HEK293 (cell line): ENCODE data around the gene ZFP57.

ENCODE experiments used
- CTCF ChIA-PET: fragments of 350-600 bp; formaldehyde crosslinking; extraction: SDS; loops from one replicate; lab custom pipeline; 2021; ENCODE audit warnings: antibody characterized with exemption; lab: Yijun Ruan, JAX
- POLR2A ChIA-PET: fragments of 300-600 bp; formaldehyde crosslinking; extraction: SDS; loops from one replicate; lab custom pipeline; 2020; ENCODE audit warnings: antibody characterized with exemption, inconsistent platforms; lab: Yijun Ruan, JAX
- H3K27ac ChIP-seq: fragments of 200-500 bp; sonication (Bioruptor generic); 2 replicates; pipeline ENCODE4 v1.5.1; 2014; ENCODE audit warnings: low read depth, low read length, control low read depth, inconsistent platforms; ENCODE audit errors: extremely low read depth
- H3K36me3 ChIP-seq, 2 experiments: fragments of 200-500 bp in 1 of 2; sonication (Bioruptor generic) in 1 of 2; 1 replicate in 1 of 2; 2 replicates in 1 of 2; pipeline ENCODE4 v1.5.1; 2014 to 2017; ENCODE audit warnings: inconsistent platforms in 2 of 2, low read length in 2 of 2; ENCODE audit not compliant: control insufficient read depth in 2 of 2, insufficient read depth in 1 of 2
- H3K4me1 ChIP-seq: fragments of 200-500 bp; sonication (Bioruptor generic); 2 replicates; pipeline ENCODE4 v1.5.1; 2014; ENCODE audit warnings: mild to moderate bottlenecking, low read length, inconsistent platforms; ENCODE audit not compliant: control insufficient read depth, insufficient read depth
- H3K4me3 ChIP-seq: 2 replicates; pipeline ENCODE4 v1.5.1; 2011; ENCODE audit warnings: low read depth, mild to moderate bottlenecking, control low read depth, low read length, moderate library complexity
- H3K9me3 ChIP-seq: fragments of 200-500 bp; sonication (Bioruptor generic); 2 replicates; pipeline ENCODE4 v1.5.1; 2014; ENCODE audit warnings: low read depth, low read length, inconsistent platforms; ENCODE audit not compliant: control insufficient read depth, insufficient read depth
- CTCF ChIP-seq: fragments of 450-650 bp; formaldehyde crosslinking; IDR thresholded peaks from 2 replicates; pipeline ENCODE4 v1.5.1; 2016; ENCODE audit warnings: missing biosample characterization, missing genetic modification characterization
- GLIS1 ChIP-seq: fragments of 450-650 bp; formaldehyde crosslinking; IDR thresholded peaks from 2 replicates; pipeline ENCODE4 v1.5.1; 2016; ENCODE audit warnings: missing biosample characterization, missing genetic modification characterization
- GLIS2 ChIP-seq: fragments of 450-650 bp; formaldehyde crosslinking; IDR thresholded peaks from 2 replicates; pipeline ENCODE4 v1.5.1; 2016; ENCODE audit warnings: missing biosample characterization, missing genetic modification characterization
- HOXA7 ChIP-seq: sonication (generic); formaldehyde crosslinking; IDR thresholded peaks from 2 replicates; pipeline ENCODE4 v1.8.1; 2022; ENCODE audit warnings: missing genetic modification reagents, borderline replicate concordance
- IKZF3 ChIP-seq: fragments of 450-650 bp; IDR thresholded peaks from 2 replicates; pipeline ENCODE4 v1.5.0; 2018; ENCODE audit warnings: missing biosample characterization, mild to moderate bottlenecking, missing genetic modification characterization, moderate library complexity
- KLF17 ChIP-seq: fragments of 450-650 bp; formaldehyde crosslinking; IDR thresholded peaks from 2 replicates; pipeline ENCODE4 v1.5.1; 2016; ENCODE audit warnings: missing biosample characterization, missing genetic modification characterization
- KLF7 ChIP-seq: fragments of 450-650 bp; formaldehyde crosslinking; IDR thresholded peaks from 2 replicates; pipeline ENCODE4 v1.5.1; 2016; ENCODE audit warnings: missing biosample characterization, missing genetic modification characterization, borderline replicate concordance
- OVOL3 ChIP-seq: fragments of 450-650 bp; formaldehyde crosslinking; IDR thresholded peaks from 2 replicates; pipeline ENCODE4 v1.5.1; 2016; ENCODE audit warnings: missing biosample characterization, missing genetic modification characterization
- REPIN1 ChIP-seq: fragments of 450-650 bp; formaldehyde crosslinking; IDR thresholded peaks from 2 replicates; pipeline ENCODE4 v1.5.1; 2017; ENCODE audit warnings: missing biosample characterization, missing genetic modification characterization, low read depth
- ZBTB44 ChIP-seq: fragments of 450-650 bp; IDR thresholded peaks from 2 replicates; pipeline ENCODE4 v1.5.1; 2018; ENCODE audit warnings: missing biosample characterization, mild to moderate bottlenecking, missing genetic modification characterization
- ZBTB6 ChIP-seq: fragments of 450-650 bp; formaldehyde crosslinking; IDR thresholded peaks from 2 replicates; pipeline ENCODE4 v1.5.1; 2017; ENCODE audit warnings: missing biosample characterization, missing genetic modification characterization
- ZBTB8A ChIP-seq: fragments of 450-650 bp; formaldehyde crosslinking; IDR thresholded peaks from 2 replicates; pipeline ENCODE4 v1.5.1; 2016; ENCODE audit warnings: missing biosample characterization, missing genetic modification characterization
- ZIC2 ChIP-seq: fragments of 450-650 bp; formaldehyde crosslinking; IDR thresholded peaks from 2 replicates; pipeline ENCODE4 v1.5.1; 2016; ENCODE audit warnings: missing biosample characterization, missing genetic modification characterization
- ZNF155 ChIP-seq: fragments of 450-650 bp; formaldehyde crosslinking; IDR thresholded peaks from 2 replicates; pipeline ENCODE4 v1.5.1; 2016; ENCODE audit warnings: missing biosample characterization, missing genetic modification characterization
- ZNF174 ChIP-seq: fragments of 450-650 bp; formaldehyde crosslinking; IDR thresholded peaks from 2 replicates; pipeline ENCODE4 v1.5.0; 2017; ENCODE audit warnings: missing biosample characterization, mild to moderate bottlenecking, missing genetic modification characterization
- ZNF19 ChIP-seq: fragments of 450-650 bp; formaldehyde crosslinking; IDR thresholded peaks from 2 replicates; pipeline ENCODE4; 2016; ENCODE audit warnings: missing biosample characterization, missing genetic modification characterization, low read depth
- ZNF350 ChIP-seq: fragments of 450-650 bp; formaldehyde crosslinking; IDR thresholded peaks from 2 replicates; pipeline ENCODE4 v1.5.0; 2017; ENCODE audit warnings: missing biosample characterization, mild to moderate bottlenecking, missing genetic modification characterization
- ZNF362 ChIP-seq: fragments of 450-650 bp; formaldehyde crosslinking; IDR thresholded peaks from 2 replicates; pipeline ENCODE4 v1.5.1; 2016; ENCODE audit warnings: missing biosample characterization, missing genetic modification characterization
- ZNF366 ChIP-seq: fragments of 450-650 bp; formaldehyde crosslinking; conservative IDR thresholded peaks from 2 replicates; pipeline ENCODE4 v1.5.1; 2016; ENCODE audit warnings: missing biosample characterization, missing genetic modification characterization
- ZNF48 ChIP-seq: fragments of 450-650 bp; formaldehyde crosslinking; IDR thresholded peaks from 2 replicates; pipeline ENCODE4 v1.5.1; 2016; ENCODE audit warnings: missing biosample characterization, missing genetic modification characterization
- ZNF510 ChIP-seq: fragments of 450-650 bp; formaldehyde crosslinking; IDR thresholded peaks from 2 replicates; pipeline ENCODE4 v1.5.1; 2018; ENCODE audit warnings: mild to moderate bottlenecking, missing genetic modification characterization, missing biosample characterization; ENCODE audit not compliant: insufficient replicate concordance
- ZNF518A ChIP-seq: fragments of 450-650 bp; formaldehyde crosslinking; conservative IDR thresholded peaks from 2 replicates; pipeline ENCODE4 v1.5.1; 2016; ENCODE audit warnings: low read depth, missing biosample characterization, missing genetic modification characterization
- ZNF549 ChIP-seq: fragments of 450-650 bp; IDR thresholded peaks from 2 replicates; pipeline ENCODE4 v1.5.1; 2018; ENCODE audit warnings: missing biosample characterization, missing genetic modification characterization, mild to moderate bottlenecking, inconsistent platforms, moderate library complexity
- ZNF585B ChIP-seq: fragments of 450-650 bp; formaldehyde crosslinking; IDR thresholded peaks from 2 replicates; pipeline ENCODE4 v1.5.1; 2016; ENCODE audit warnings: missing biosample characterization, missing genetic modification characterization
- ZNF600 ChIP-seq: fragments of 450-650 bp; formaldehyde crosslinking; IDR thresholded peaks from 2 replicates; pipeline ENCODE4 v1.5.1; 2016; ENCODE audit warnings: missing biosample characterization, missing genetic modification characterization
- ZNF654 ChIP-seq: fragments of 450-650 bp; formaldehyde crosslinking; IDR thresholded peaks from 2 replicates; pipeline ENCODE4 v1.5.1; 2016; ENCODE audit warnings: low read depth, missing biosample characterization, missing genetic modification characterization

The ZFP57 gene

GRCh38 chr6:29705389-29706231 is 24.7 kb upstream of the ZFP57 start:
- no peak overlapping the region for H3K27ac ChIP-seq
- no peaks in the 10 kb centered on the region for H3K4me1 ChIP-seq
- ChIA-PET CTCF (interaction anchor here (0.6 to 2.6 kb wide), 35 partner anchors 9 to 319 kb away, joined by 3 to 34 read pairs (median 5); partner anchors contain the start of gene MOG), POLR2A (no interaction called here)
- H3K4me3 ChIP-seq = no peak overlapping the region
- H3K36me3 ChIP-seq = no peaks in the 10 kb centered on the region
- no peaks in the 10 kb centered on the region for H3K9me3 ChIP-seq
- TF ChIP-seq ZBTB44 (tag by site-specific recombination) (no peak), KLF17 (tag by site-specific recombination) (no peak), ZNF19 (tag by site-specific recombination) (no peak), ZNF654 (peak; percentile 94), ZNF155 (no peak), ZBTB6 (tag by site-specific recombination) (no peak), ZIC2 (tag by site-specific recombination) (peak; percentile 79), CTCF (peak; percentile 62), ZBTB8A (no peak), ZNF510 (tag by site-specific recombination) (no peak), REPIN1 (tag by site-specific recombination) (no peak), HOXA7 (no peak), ZNF366 (tag by site-specific recombination) (peak; percentile 39; the same call in 1 of the 2 replicates), KLF7 (no peak), ZNF518A (tag by site-specific recombination) (0 out of 2 replicates have a peak, but pooled peaks have one; percentile 27), IKZF3 (tag by site-specific recombination) (0 out of 2 replicates have a peak, but pooled peaks have one; percentile 76), ZNF585B (tag by site-specific recombination) (no peak), ZNF350 (tag by site-specific recombination) (no peak), ZNF362 (tag by site-specific recombination) (no peak), OVOL3 (tag by site-specific recombination) (no peak), ZNF48 (tag by site-specific recombination) (no peak), GLIS2 (tag by site-specific recombination) (no peak), GLIS1 (tag by site-specific recombination) (peak; percentile 13; the same call in 1 of the 2 replicates), ZNF549 (tag by site-specific recombination) (no peak), ZNF174 (tag by site-specific recombination) (no peak), ZNF600 (tag by site-specific recombination) (peak; percentile 85)
